K562 (cell line): ENCODE measurements around the gene RCOR1. TPM values are rescaled to one million over a fixed set of nuclear protein-coding genes. Genes with fewer than 3 reads are reported as not detected.

ENCODE experiments used
- FOXP1 ChIP-seq: sonication (generic); formaldehyde crosslinking; IDR thresholded peaks from 2 replicates; pipeline ENCODE4 v1.8.0; 2022; ENCODE audit warnings: mild to moderate bottlenecking, missing genetic modification reagents
- HEY1 ChIP-seq: fragments of 250-450 bp; sonication (Bioruptor Pico); IDR thresholded peaks from 2 replicates; pipeline ENCODE4 v1.5.0; 2020; ENCODE audit warnings: mild to moderate bottlenecking, moderate library complexity, borderline replicate concordance
- MGA ChIP-seq: fragments of 450-650 bp; IDR thresholded peaks from 2 replicates; pipeline ENCODE4 v1.6.1; 2016; ENCODE audit warnings: mild to moderate bottlenecking, moderate library complexity
- POLR2H ChIP-seq: IDR thresholded peaks from 2 replicates; pipeline ENCODE4 v1.6.1; 2016; ENCODE audit warnings: missing genetic modification characterization, low read depth, mild to moderate bottlenecking, control low read depth, missing compliant biosample characterization, moderate library complexity
- RAD21 ChIP-seq, 2 experiments: fragments of 250-450 bp in 1 of 2; fragments of 450-650 bp in 1 of 2; sonication (Bioruptor Pico) in 1 of 2; formaldehyde crosslinking in 1 of 2; IDR thresholded peaks in 1 of 2; conservative IDR thresholded peaks in 1 of 2; 2 replicates each; pipeline versions ENCODE4 v1.4.0 to v1.8.0; 2020 to 2022; ENCODE audit warnings: mild to moderate bottlenecking in 2 of 2, moderate library complexity in 1 of 2
- ZFP30 ChIP-seq: fragments of 250-450 bp; sonication (Bioruptor Pico); IDR thresholded peaks from 2 replicates; pipeline ENCODE4 v1.8.0; 2022; ENCODE audit warnings: moderate library complexity, mild to moderate bottlenecking, inconsistent platforms, borderline replicate concordance
- ZZZ3 ChIP-seq: fragments of 450-650 bp; IDR thresholded peaks from 2 replicates; pipeline ENCODE4 v1.6.1; 2016; ENCODE audit warnings: antibody characterized with exemption, mild to moderate bottlenecking, moderate library complexity
- polyA plus RNA-seq, 8 experiments: library from polyadenylated mRNA; depleted of rRNA in 4 of 8; stranded (reverse) in 5 of 8; unstranded in 3 of 8; fragments of >200 nt; fragmentation: Nextera tagmentation in 2 of 8; fragmentation: Illumina TruSeq in 1 of 8; extraction: Ambion mirVana in 2 of 8; extraction: Trizol in 1 of 8; gene quantifications; 2 replicates each; pipeline versions ENCODE4 v1.2.1 to v1.2.3, GENCODE V29; 2011 to 2014; ENCODE audit warnings: inconsistent platforms in 1 of 8, missing spikeins in 1 of 8
- total RNA-seq, 7 experiments: library from RNA; depleted of rRNA in 6 of 7; stranded (reverse); fragments of >200 nt in 6 of 7; fragmentation: Illumina TruSeq in 2 of 7; extraction: Trizol in 2 of 7; gene quantifications; 2 replicates each; pipeline versions ENCODE4 v1.2.1 to v1.2.3, GENCODE V29; 2011 to 2021; ENCODE audit warnings: low replicate concordance in 1 of 7
- TF ChIP-seq, protein P1 (sequence below), 3 experiments: IDR thresholded peaks in 2 of 3; conservative IDR thresholded peaks in 1 of 3; 2 replicates each; pipeline ENCODE4 v1.5.1; 2011 to 2012; ENCODE audit warnings: low read length in 3 of 3, mild to moderate bottlenecking in 3 of 3, control low read depth in 2 of 3, improper control_type of control experiment in 1 of 3, inconsistent platforms in 1 of 3, low read depth in 1 of 3, mixed read lengths in 1 of 3, moderate library complexity in 1 of 3; ENCODE audit not compliant: insufficient read depth in 2 of 3
- TF ChIP-seq, protein P2 (sequence below): sonication (generic); formaldehyde crosslinking; IDR thresholded peaks from 2 replicates; pipeline ENCODE4 v1.8.0; 2022; ENCODE audit warnings: missing genetic modification reagents, mild to moderate bottlenecking, borderline replicate concordance

Gene RCOR1
- total and polyA plus RNA-seq, 9 of the 15 experiments (the other 6 are each of a cell fraction or from before 2014, with no cell fraction given), result 8.5 to 47.9 (median 20.9) TPM

DNA sequence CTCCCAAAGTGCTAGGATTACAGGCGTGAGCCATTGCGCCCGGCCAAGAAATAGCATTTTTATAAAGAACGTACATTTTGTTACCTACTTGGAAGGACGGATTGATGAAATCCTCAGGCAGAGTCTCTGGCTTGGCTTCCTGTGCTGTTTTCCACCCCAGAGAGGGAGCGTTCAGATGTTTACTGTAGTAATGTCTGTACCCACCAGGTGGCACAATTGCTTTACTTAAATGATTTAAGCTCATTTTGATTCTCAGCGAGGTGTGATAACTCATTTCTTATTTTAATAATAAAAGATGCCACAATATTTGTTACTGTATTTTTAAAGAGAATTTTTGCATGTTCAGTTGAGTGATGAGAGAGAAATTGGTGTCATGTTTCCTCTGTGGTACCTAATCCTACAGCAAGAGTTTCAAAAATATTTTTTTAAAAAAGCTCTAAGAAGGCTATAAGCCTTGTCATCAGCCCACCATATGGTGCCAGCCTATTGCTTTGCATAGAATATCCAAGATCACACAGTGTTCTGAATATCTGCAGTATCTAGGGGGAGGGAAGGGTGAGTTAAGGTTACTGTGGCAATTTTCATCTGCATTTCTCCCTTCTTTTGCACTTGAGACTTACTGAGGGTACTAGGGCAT lies 102.2 kb downstream of the RCOR1 start (continued):
- no peak for TF ChIP-seq MGA
- TF ChIP-seq HEY1, result no peak
- TF ChIP-seq ZFP30 (CRISPR knock-in tag), result no peak
- TF ChIP-seq RAD21 (CRISPR knock-in tag; conservative IDR thresholded peaks at IDR 0.05 in 1 of 2, IDR thresholded peaks at IDR 0.05 in 1 of 2), result peak; percentile 48; a peak in 3 of 4 replicates
- no peak for TF ChIP-seq FOXP1 (CRISPR knock-in tag)
- no peak for TF ChIP-seq ZZZ3
- TF ChIP-seq, protein P1, sequence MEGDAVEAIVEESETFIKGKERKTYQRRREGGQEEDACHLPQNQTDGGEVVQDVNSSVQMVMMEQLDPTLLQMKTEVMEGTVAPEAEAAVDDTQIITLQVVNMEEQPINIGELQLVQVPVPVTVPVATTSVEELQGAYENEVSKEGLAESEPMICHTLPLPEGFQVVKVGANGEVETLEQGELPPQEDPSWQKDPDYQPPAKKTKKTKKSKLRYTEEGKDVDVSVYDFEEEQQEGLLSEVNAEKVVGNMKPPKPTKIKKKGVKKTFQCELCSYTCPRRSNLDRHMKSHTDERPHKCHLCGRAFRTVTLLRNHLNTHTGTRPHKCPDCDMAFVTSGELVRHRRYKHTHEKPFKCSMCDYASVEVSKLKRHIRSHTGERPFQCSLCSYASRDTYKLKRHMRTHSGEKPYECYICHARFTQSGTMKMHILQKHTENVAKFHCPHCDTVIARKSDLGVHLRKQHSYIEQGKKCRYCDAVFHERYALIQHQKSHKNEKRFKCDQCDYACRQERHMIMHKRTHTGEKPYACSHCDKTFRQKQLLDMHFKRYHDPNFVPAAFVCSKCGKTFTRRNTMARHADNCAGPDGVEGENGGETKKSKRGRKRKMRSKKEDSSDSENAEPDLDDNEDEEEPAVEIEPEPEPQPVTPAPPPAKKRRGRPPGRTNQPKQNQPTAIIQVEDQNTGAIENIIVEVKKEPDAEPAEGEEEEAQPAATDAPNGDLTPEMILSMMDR (IDR thresholded peaks at IDR 0.05 in 2 of 3, conservative IDR thresholded peaks at IDR 0.05 in 1 of 3; ENCODE audit: insufficient read depth in 2 of 3, low read depth in 1 of 3, low read length in 3 of 3), result peak; percentile 37 to 63 (median 48); a peak in 5 of 6 replicates
- TF ChIP-seq, protein P2, sequence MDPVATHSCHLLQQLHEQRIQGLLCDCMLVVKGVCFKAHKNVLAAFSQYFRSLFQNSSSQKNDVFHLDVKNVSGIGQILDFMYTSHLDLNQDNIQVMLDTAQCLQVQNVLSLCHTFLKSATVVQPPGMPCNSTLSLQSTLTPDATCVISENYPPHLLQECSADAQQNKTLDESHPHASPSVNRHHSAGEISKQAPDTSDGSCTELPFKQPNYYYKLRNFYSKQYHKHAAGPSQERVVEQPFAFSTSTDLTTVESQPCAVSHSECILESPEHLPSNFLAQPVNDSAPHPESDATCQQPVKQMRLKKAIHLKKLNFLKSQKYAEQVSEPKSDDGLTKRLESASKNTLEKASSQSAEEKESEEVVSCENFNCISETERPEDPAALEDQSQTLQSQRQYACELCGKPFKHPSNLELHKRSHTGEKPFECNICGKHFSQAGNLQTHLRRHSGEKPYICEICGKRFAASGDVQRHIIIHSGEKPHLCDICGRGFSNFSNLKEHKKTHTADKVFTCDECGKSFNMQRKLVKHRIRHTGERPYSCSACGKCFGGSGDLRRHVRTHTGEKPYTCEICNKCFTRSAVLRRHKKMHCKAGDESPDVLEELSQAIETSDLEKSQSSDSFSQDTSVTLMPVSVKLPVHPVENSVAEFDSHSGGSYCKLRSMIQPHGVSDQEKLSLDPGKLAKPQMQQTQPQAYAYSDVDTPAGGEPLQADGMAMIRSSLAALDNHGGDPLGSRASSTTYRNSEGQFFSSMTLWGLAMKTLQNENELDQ, result no peak
- no peak for TF ChIP-seq POLR2H (tag)
